DND-41 (cell line): ENCODE data around the gene RND1.

Experiments used
- ATAC-seq: fragments of 200-7000 bp; cut with Tn5 transposase; 3 replicates; pipeline ENCODE4 v1.9.1; 2021; ENCODE audit warnings: low read depth; ENCODE audit not compliant: insufficient read depth
- DNase-seq: peaks from one replicate; pipeline ENCODE4 v3.0.0-alpha.2; 2020
- H2AFZ ChIP-seq: 2 replicates; pipeline ENCODE4 v1.6.0; 2012; ENCODE audit warnings: low read depth, low read length
- H3K27ac ChIP-seq: 2 replicates; pipeline ENCODE4 v1.5.1; 2012; ENCODE audit warnings: low read length, inconsistent platforms
- H3K27me3 ChIP-seq: fragments of 200-600 bp; sonication (generic); 2 replicates; pipeline ENCODE4 v1.6.0; 2012; ENCODE audit warnings: low read length, mild to moderate bottlenecking, inconsistent platforms; ENCODE audit not compliant: insufficient read depth, poor library complexity
- H3K36me3 ChIP-seq: 2 replicates; pipeline ENCODE4 v1.5.1; 2012; ENCODE audit warnings: low read length, inconsistent platforms; ENCODE audit not compliant: insufficient read depth
- H3K4me1 ChIP-seq: 2 replicates; pipeline ENCODE4 v1.5.1; 2012; ENCODE audit warnings: mild to moderate bottlenecking, low read length; ENCODE audit not compliant: insufficient read depth
- H3K4me2 ChIP-seq: 2 replicates; pipeline ENCODE4 v1.6.0; 2012; ENCODE audit warnings: mild to moderate bottlenecking, moderate library complexity, low read length, inconsistent platforms; ENCODE audit not compliant: insufficient read depth
- H3K4me3 ChIP-seq, 2 experiments: fragments of 200-600 bp in 1 of 2; shearing (Covaris generic) in 1 of 2; 2 replicates each; pipeline ENCODE4 v1.5.1; 2012 to 2016; ENCODE audit warnings: inconsistent platforms in 2 of 2, low read length in 2 of 2, mild to moderate bottlenecking in 2 of 2, low read depth in 1 of 2, moderate library complexity in 1 of 2
- H3K79me2 ChIP-seq: 2 replicates; pipeline ENCODE4 v1.6.0; 2012; ENCODE audit warnings: low read length, inconsistent platforms; ENCODE audit not compliant: insufficient read depth
- H3K9ac ChIP-seq: 2 replicates; pipeline ENCODE4 v1.6.0; 2012; ENCODE audit warnings: low read depth, mild to moderate bottlenecking, inconsistent platforms, low read length, moderate library complexity
- H3K9me3 ChIP-seq: 2 replicates; pipeline ENCODE4 v1.5.1; 2012; ENCODE audit warnings: low read length, moderate library complexity, mild to moderate bottlenecking, inconsistent platforms; ENCODE audit not compliant: insufficient read depth, severe bottlenecking
- H4K20me1 ChIP-seq: 2 replicates; pipeline ENCODE4 v1.6.0; 2012; ENCODE audit warnings: low read length; ENCODE audit not compliant: insufficient read depth
- EZH2 ChIP-seq: IDR thresholded peaks from 3 replicates; pipeline ENCODE4 v1.6.1; 2012; ENCODE audit warnings: borderline replicate concordance, low read depth, mild to moderate bottlenecking, moderate library complexity, low read length, inconsistent platforms; ENCODE audit not compliant: severe bottlenecking
- TF ChIP-seq, protein P1 (sequence below): IDR thresholded peaks from 2 replicates; pipeline ENCODE4 v1.5.1; 2012; ENCODE audit warnings: borderline replicate concordance, low read length, moderate library complexity, mild to moderate bottlenecking; ENCODE audit not compliant: poor library complexity, severe bottlenecking; ENCODE audit errors: extremely low read depth

RND1 gene

DNA sequence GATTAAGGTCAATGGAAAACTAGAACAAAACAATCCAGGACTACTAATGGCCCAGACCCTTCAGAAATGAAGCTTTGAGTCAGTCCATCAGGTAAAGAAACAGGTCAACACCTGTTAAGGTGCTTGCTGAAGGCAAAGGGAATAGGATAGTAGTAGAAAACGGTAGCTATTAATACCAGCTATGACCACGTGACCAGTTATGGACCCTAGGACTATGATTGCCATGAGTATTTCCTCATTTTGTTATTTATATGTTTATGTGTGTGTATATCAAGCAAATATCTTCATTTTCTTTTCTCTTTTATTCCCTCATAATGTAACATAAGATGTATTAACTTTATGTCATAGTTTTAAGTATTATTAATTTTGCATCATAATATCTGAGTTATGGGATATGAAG, 34.0 kb upstream of the RND1 start:
- H4K20me1 ChIP-seq: no peaks in the 10 kb centered on the region
- ATAC-seq: no peak
- no peaks in the 10 kb centered on the region for H3K36me3 ChIP-seq
- no peak overlapping the region for H3K4me3 ChIP-seq
- TF ChIP-seq, protein P1, sequence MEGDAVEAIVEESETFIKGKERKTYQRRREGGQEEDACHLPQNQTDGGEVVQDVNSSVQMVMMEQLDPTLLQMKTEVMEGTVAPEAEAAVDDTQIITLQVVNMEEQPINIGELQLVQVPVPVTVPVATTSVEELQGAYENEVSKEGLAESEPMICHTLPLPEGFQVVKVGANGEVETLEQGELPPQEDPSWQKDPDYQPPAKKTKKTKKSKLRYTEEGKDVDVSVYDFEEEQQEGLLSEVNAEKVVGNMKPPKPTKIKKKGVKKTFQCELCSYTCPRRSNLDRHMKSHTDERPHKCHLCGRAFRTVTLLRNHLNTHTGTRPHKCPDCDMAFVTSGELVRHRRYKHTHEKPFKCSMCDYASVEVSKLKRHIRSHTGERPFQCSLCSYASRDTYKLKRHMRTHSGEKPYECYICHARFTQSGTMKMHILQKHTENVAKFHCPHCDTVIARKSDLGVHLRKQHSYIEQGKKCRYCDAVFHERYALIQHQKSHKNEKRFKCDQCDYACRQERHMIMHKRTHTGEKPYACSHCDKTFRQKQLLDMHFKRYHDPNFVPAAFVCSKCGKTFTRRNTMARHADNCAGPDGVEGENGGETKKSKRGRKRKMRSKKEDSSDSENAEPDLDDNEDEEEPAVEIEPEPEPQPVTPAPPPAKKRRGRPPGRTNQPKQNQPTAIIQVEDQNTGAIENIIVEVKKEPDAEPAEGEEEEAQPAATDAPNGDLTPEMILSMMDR: no peak
- TF ChIP-seq EZH2: no peak
- H3K4me2 ChIP-seq: no peak overlapping the region
- H2AFZ ChIP-seq: no peak overlapping the region
- no peaks in the 10 kb centered on the region for H3K9me3 ChIP-seq
- no peak overlapping the region for H3K9ac ChIP-seq
- peaks cover 8% of the 10 kb centered on the region for H3K4me1 ChIP-seq
- peaks cover 7% of the 10 kb centered on the region for H3K27me3 ChIP-seq
- no peak overlapping the region for H3K27ac ChIP-seq
- DNase-seq: no peak
- no peaks in the 10 kb centered on the region for H3K79me2 ChIP-seq

DNA sequence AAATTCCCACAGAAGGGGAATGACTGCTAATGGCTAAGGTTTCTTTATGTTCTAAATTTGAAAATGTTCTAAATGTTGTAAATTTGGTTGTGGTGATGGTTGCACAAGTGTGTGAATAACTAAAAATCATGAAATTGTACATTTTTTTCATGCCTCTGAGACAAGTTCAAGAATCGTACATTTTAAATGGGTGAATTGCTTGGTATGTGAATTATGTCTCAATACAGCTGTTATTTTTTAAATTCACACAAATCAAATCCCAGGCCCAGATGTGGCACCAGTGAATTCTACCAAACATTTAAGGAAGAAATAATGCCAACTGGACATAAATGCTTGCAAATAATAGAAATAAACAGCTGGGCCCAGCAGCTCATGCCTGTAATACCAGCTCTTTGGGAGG, 28.6 kb upstream of the RND1 start:
- no peak for ATAC-seq
- no peak overlapping the region for H2AFZ ChIP-seq
- H3K4me1 ChIP-seq: peaks cover 7% of the 10 kb centered on the region
- no peak for DNase-seq
- no peak overlapping the region for H3K4me3 ChIP-seq
- TF ChIP-seq EZH2: no peak
- TF ChIP-seq, protein P1: no peak
- no peaks in the 10 kb centered on the region for H4K20me1 ChIP-seq
- H3K9me3 ChIP-seq: no peaks in the 10 kb centered on the region
- H3K36me3 ChIP-seq: no peaks in the 10 kb centered on the region
- peaks cover 9% of the 10 kb centered on the region for H3K27me3 ChIP-seq
- H3K27ac ChIP-seq: no peak overlapping the region
- no peak overlapping the region for H3K9ac ChIP-seq
- no peak overlapping the region for H3K4me2 ChIP-seq
- H3K79me2 ChIP-seq: no peaks in the 10 kb centered on the region

DNA sequence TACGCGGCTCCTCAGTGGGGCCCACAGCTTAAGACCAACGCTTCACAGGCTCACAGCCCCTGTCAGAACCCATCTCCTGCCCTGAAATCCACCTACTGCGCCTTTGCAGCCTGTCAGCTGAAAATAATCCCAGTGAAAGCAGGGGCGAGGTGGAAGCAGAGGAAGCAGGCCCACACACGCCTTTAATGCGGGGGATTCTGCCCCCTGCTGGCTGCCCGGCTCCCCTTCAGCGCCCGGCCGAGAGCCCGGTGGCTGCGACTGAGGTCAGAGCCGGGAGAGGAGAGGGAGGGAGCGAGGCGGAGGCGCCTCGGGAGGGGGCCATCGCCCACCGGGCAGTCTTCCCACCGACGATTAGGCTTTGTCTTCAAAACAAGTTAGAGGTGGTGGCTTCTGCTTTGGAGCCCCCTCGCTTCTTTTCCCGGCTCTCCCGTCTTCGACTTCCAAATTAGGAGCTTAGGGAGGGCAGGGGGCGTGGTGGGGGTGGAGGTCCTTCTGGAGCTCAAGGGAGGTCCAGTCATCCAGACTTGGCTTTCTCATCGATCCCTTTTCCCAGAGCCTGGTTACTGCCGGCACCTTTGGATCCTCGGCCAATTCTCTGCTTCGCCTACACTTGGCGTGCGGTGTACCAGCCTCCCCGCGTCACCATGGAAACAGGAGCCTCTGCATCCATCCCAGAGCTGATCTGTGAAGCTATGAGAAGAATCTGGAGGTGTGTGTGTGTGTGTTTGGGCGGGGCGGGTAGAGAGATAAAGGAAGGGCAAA, 25.2 kb upstream of the RND1 start:
- H3K9ac ChIP-seq: peak overlapping the region; percentile 29

More for the DNA sequence above, 25.2 kb upstream of the RND1 start:
- H3K4me3 ChIP-seq: no peak overlapping the region
- peak; percentile 100 for ATAC-seq
- H4K20me1 ChIP-seq: no peaks in the 10 kb centered on the region
- H3K27me3 ChIP-seq: peaks cover 6% of the 10 kb centered on the region
- no peak for TF ChIP-seq EZH2
- TF ChIP-seq, protein P1: peak; percentile 97
- H3K27ac ChIP-seq: no peak overlapping the region
- DNase-seq: peak; percentile 78
- H3K4me1 ChIP-seq: peaks cover 7% of the 10 kb centered on the region
- H3K9me3 ChIP-seq: no peaks in the 10 kb centered on the region
- no peaks in the 10 kb centered on the region for H3K36me3 ChIP-seq
- H3K79me2 ChIP-seq: no peaks in the 10 kb centered on the region
- peak overlapping the region; percentile 76 for H2AFZ ChIP-seq
- H3K4me2 ChIP-seq: peak overlapping the region; percentile 21; the same call in 1 of the 2 replicates
